ENCODE data around the gene MXRA7.

- TF ChIP-seq CTCF (IDR thresholded peaks at IDR 0.05; ENCODE audit: borderline replicate concordance, extremely low read depth, low read length, poor library complexity, severe bottlenecking): no peak
- no peak for TF ChIP-seq EZH2 (IDR thresholded peaks at IDR 0.05; ENCODE audit: borderline replicate concordance, low read depth, low read length, severe bottlenecking)
These were observed 10.5 kb downstream of the MXRA7 start for GRCh38 chr17:76700270-76700616.
